Measurements from ENCODE around the gene LMO2. TPM values are rescaled to one million over a fixed set of nuclear protein-coding genes. Genes with fewer than 3 reads are reported as not detected.

LMO2 gene
- total RNA-seq, 1 experiment from 2014 or later, result 0.87 TPM

- H3K27me3 ChIP-seq (ENCODE audit: control insufficient read depth, insufficient read depth, low read length), result peaks cover 45% of the 10 kb centered on the region
- DNase-seq, result no peak
- no peak overlapping the region for H3K4me3 ChIP-seq (ENCODE audit: insufficient read depth, low read depth, low read length)
- H3K36me3 ChIP-seq (replicated peaks; ENCODE audit: control insufficient read depth, insufficient read depth, low read length), result no peaks in the 10 kb centered on the region
Measured at GRCh38 chr11:33867561-33867960, 24.3 kb downstream of the LMO2 start.

GRCh38 chr11:33866936-33867335 is 24.9 kb downstream of the LMO2 start:
- Histone ChIP-seq H3K36me3 (replicated peaks; ENCODE audit: control insufficient read depth, insufficient read depth, low read length) (no peaks in the 10 kb centered on the region), H3K4me3 (ENCODE audit: insufficient read depth, low read depth, low read length) (no peak overlapping the region), H3K27me3 (ENCODE audit: control insufficient read depth, insufficient read depth, low read length) (peaks cover 45% of the 10 kb centered on the region)
- DNase-seq, result no peak

- DNase-seq, result no peak
- Histone ChIP-seq H3K27me3 (ENCODE audit: control insufficient read depth, insufficient read depth, low read length) (peaks cover 29% of the 10 kb centered on the region), H3K36me3 (replicated peaks; ENCODE audit: control insufficient read depth, insufficient read depth, low read length) (no peaks in the 10 kb centered on the region), H3K4me3 (ENCODE audit: insufficient read depth, low read depth, low read length) (no peak overlapping the region)
Measured at GRCh38 chr11:33864479-33864878, 27.4 kb downstream of the LMO2 start.

- Histone ChIP-seq H3K4me3 (ENCODE audit: insufficient read depth, low read depth, low read length) (no peak overlapping the region), H3K27me3 (ENCODE audit: control insufficient read depth, insufficient read depth, low read length) (peaks cover 24% of the 10 kb centered on the region), H3K36me3 (replicated peaks; ENCODE audit: control insufficient read depth, insufficient read depth, low read length) (no peaks in the 10 kb centered on the region)
- DNase-seq, result no peak
Measured at GRCh38 chr11:33863418-33864172, 28.3 kb downstream of the LMO2 start.

- no peaks in the 10 kb centered on the region for H3K36me3 ChIP-seq (replicated peaks; ENCODE audit: control insufficient read depth, insufficient read depth, low read length)
- H3K4me3 ChIP-seq (ENCODE audit: insufficient read depth, low read depth, low read length), result no peak overlapping the region
- peaks cover 9% of the 10 kb centered on the region for H3K27me3 ChIP-seq (ENCODE audit: control insufficient read depth, insufficient read depth, low read length)
- no peak for DNase-seq
Measured at GRCh38 chr11:33861941-33862589, 29.8 kb downstream of the LMO2 start.

GRCh38 chr11:33861386-33861785 is 30.5 kb downstream of the LMO2 start:
- Histone ChIP-seq H3K4me3 (ENCODE audit: insufficient read depth, low read depth, low read length) (no peak overlapping the region), H3K27me3 (ENCODE audit: control insufficient read depth, insufficient read depth, low read length) (peaks cover 5% of the 10 kb centered on the region), H3K36me3 (replicated peaks; ENCODE audit: control insufficient read depth, insufficient read depth, low read length) (no peaks in the 10 kb centered on the region)
- no peak for DNase-seq

- no peak for DNase-seq
- Histone ChIP-seq H3K4me3 (ENCODE audit: insufficient read depth, low read depth, low read length) (no peak overlapping the region), H3K36me3 (replicated peaks; ENCODE audit: control insufficient read depth, insufficient read depth, low read length) (no peaks in the 10 kb centered on the region), H3K27me3 (ENCODE audit: control insufficient read depth, insufficient read depth, low read length) (peaks cover 3% of the 10 kb centered on the region)
Measured at GRCh38 chr11:33860926-33861325, 30.9 kb downstream of the LMO2 start.

GRCh38 chr11:33859306-33859705 is 32.6 kb downstream of the LMO2 start:
- no peaks in the 10 kb centered on the region; the same call in 1 of the 2 replicates for H3K27me3 ChIP-seq (ENCODE audit: control insufficient read depth, insufficient read depth, low read length)
- H3K4me3 ChIP-seq (ENCODE audit: insufficient read depth, low read depth, low read length), result no peak overlapping the region
- no peaks in the 10 kb centered on the region for H3K36me3 ChIP-seq (replicated peaks; ENCODE audit: control insufficient read depth, insufficient read depth, low read length)
- no peak for DNase-seq

GRCh38 chr11:33857933-33858371 is 33.9 kb downstream of the LMO2 start:
- peak; percentile 80 for DNase-seq
- no peak overlapping the region for H3K4me3 ChIP-seq (ENCODE audit: insufficient read depth, low read depth, low read length)

GRCh38 chr11:33855500-33855899 is 36.4 kb downstream of the LMO2 start:
- no peak for DNase-seq
- Histone ChIP-seq H3K27me3 (ENCODE audit: control insufficient read depth, insufficient read depth, low read length) (no peaks in the 10 kb centered on the region; the same call in 1 of the 2 replicates), H3K36me3 (replicated peaks; ENCODE audit: control insufficient read depth, insufficient read depth, low read length) (no peaks in the 10 kb centered on the region), H3K4me3 (ENCODE audit: insufficient read depth, low read depth, low read length) (no peak overlapping the region)

More at GRCh38 chr11:33857933-33858371, 33.9 kb downstream of the LMO2 start:
- no peaks in the 10 kb centered on the region; the same call in 1 of the 2 replicates for H3K27me3 ChIP-seq (ENCODE audit: control insufficient read depth, insufficient read depth, low read length)
- H3K36me3 ChIP-seq (replicated peaks; ENCODE audit: control insufficient read depth, insufficient read depth, low read length), result no peaks in the 10 kb centered on the region

- H3K4me3 ChIP-seq (ENCODE audit: insufficient read depth, low read depth, low read length), result no peak overlapping the region
- no peaks in the 10 kb centered on the region for H3K27me3 ChIP-seq (ENCODE audit: control insufficient read depth, insufficient read depth, low read length)
- no peaks in the 10 kb centered on the region for H3K36me3 ChIP-seq (replicated peaks; ENCODE audit: control insufficient read depth, insufficient read depth, low read length)
- DNase-seq, result no peak
Measured at GRCh38 chr11:33848717-33849390, 43.0 kb downstream of the LMO2 start.

- Histone ChIP-seq H3K27me3 (ENCODE audit: control insufficient read depth, insufficient read depth, low read length) (no peaks in the 10 kb centered on the region), H3K36me3 (replicated peaks; ENCODE audit: control insufficient read depth, insufficient read depth, low read length) (no peaks in the 10 kb centered on the region), H3K4me3 (ENCODE audit: insufficient read depth, low read depth, low read length) (no peak overlapping the region)
- no peak for DNase-seq
Measured at GRCh38 chr11:33847251-33847650, 44.6 kb downstream of the LMO2 start.

GRCh38 chr11:33844236-33844635 is 47.6 kb downstream of the LMO2 start:
- no peak for DNase-seq
- no peaks in the 10 kb centered on the region for H3K36me3 ChIP-seq (replicated peaks; ENCODE audit: control insufficient read depth, insufficient read depth, low read length)
- H3K4me3 ChIP-seq (ENCODE audit: insufficient read depth, low read depth, low read length), result no peak overlapping the region
- no peaks in the 10 kb centered on the region for H3K27me3 ChIP-seq (ENCODE audit: control insufficient read depth, insufficient read depth, low read length)

GRCh38 chr11:33843018-33843417 is 48.9 kb downstream of the LMO2 start:
- DNase-seq, result no peak
- no peaks in the 10 kb centered on the region for H3K27me3 ChIP-seq (ENCODE audit: control insufficient read depth, insufficient read depth, low read length)
- H3K36me3 ChIP-seq (replicated peaks; ENCODE audit: control insufficient read depth, insufficient read depth, low read length), result no peaks in the 10 kb centered on the region
- H3K4me3 ChIP-seq (ENCODE audit: insufficient read depth, low read depth, low read length), result no peak overlapping the region

Data from H7 (cell line).